Keratinocyte (primary cell): ENCODE data around the gene NHLH2. TPM values are rescaled to one million over a fixed set of nuclear protein-coding genes. Genes with fewer than 3 reads are reported as not detected.

Experiments used
- DNase-seq: peaks from one replicate; pipeline ENCODE4 v3.0.0-alpha.2; 2011; ENCODE audit warnings: low read depth, missing footprints, low spot score
- FAIRE-seq: peaks from 2 replicates; lab custom pipeline; 2011; peaks lifted over from hg19 to GRCh38; lab: Jason Lieb, UNC
- H2AFZ ChIP-seq: 2 replicates; pipeline ENCODE4 v1.6.0; 2012; ENCODE audit warnings: low read length, control low read depth, inconsistent platforms; ENCODE audit not compliant: control insufficient read depth
- H3K27ac ChIP-seq: 2 replicates; pipeline ENCODE4 v1.5.1; 2011; ENCODE audit warnings: low read length; ENCODE audit not compliant: control insufficient read depth, insufficient read depth
- H3K27me3 ChIP-seq: 3 replicates; pipeline ENCODE4 v1.6.0; 2011; ENCODE audit warnings: low read length; ENCODE audit not compliant: control insufficient read depth, insufficient read depth; ENCODE audit errors: extremely low read depth
- H3K36me3 ChIP-seq, 2 experiments: 2 replicates in 1 of 2; 3 replicates in 1 of 2; pipeline ENCODE4 v1.5.1; 2011; ENCODE audit warnings: low read length in 2 of 2, mild to moderate bottlenecking in 1 of 2; ENCODE audit not compliant: control insufficient read depth in 2 of 2, insufficient read depth in 2 of 2; ENCODE audit errors: extremely low read depth in 1 of 2
- H3K4me1 ChIP-seq: 3 replicates; pipeline ENCODE4 v1.5.1; 2011; ENCODE audit warnings: low read length; ENCODE audit not compliant: control insufficient read depth, insufficient read depth; ENCODE audit errors: extremely low read depth
- H3K4me2 ChIP-seq: 3 replicates; pipeline ENCODE4 v1.6.0; 2011; ENCODE audit warnings: low read depth, low read length; ENCODE audit not compliant: control insufficient read depth, insufficient read depth; ENCODE audit errors: extremely low read depth
- H3K4me3 ChIP-seq, 3 experiments: fragments of 200-600 bp in 1 of 3; sonication (generic) in 1 of 3; 2 replicates in 2 of 3; 3 replicates in 1 of 3; pipeline ENCODE4 v1.5.1; 2011 to 2016; ENCODE audit warnings: low read length in 3 of 3, mild to moderate bottlenecking in 3 of 3, control low read depth in 2 of 3, inconsistent platforms in 1 of 3, low read depth in 1 of 3, mixed read lengths in 1 of 3, mixed run types in 1 of 3, moderate library complexity in 1 of 3; ENCODE audit not compliant: control insufficient read depth in 2 of 3, insufficient read depth in 2 of 3; ENCODE audit errors: extremely low read depth in 1 of 3
- H3K79me2 ChIP-seq: 2 replicates; pipeline ENCODE4 v1.6.0; 2012; ENCODE audit warnings: low read length; ENCODE audit not compliant: control insufficient read depth, insufficient read depth
- H3K9ac ChIP-seq: 3 replicates; pipeline ENCODE4 v1.6.0; 2011; ENCODE audit warnings: low read length; ENCODE audit not compliant: control insufficient read depth, insufficient read depth; ENCODE audit errors: extremely low read depth
- H3K9me1 ChIP-seq: 3 replicates; pipeline ENCODE4 v1.6.0; 2011; ENCODE audit warnings: low read length; ENCODE audit not compliant: control insufficient read depth, insufficient read depth; ENCODE audit errors: extremely low read depth
- H3K9me3 ChIP-seq: 2 replicates; pipeline ENCODE4 v1.5.1; 2012; ENCODE audit warnings: low read depth, low read length; ENCODE audit not compliant: control insufficient read depth
- H4K20me1 ChIP-seq: 3 replicates; pipeline ENCODE4 v1.6.0; 2011; ENCODE audit warnings: low read length; ENCODE audit not compliant: control insufficient read depth, insufficient read depth; ENCODE audit errors: extremely low read depth
- CTCF ChIP-seq, 3 experiments: IDR thresholded peaks in 1 of 3; conservative IDR thresholded peaks in 1 of 3; optimal IDR thresholded peaks in 1 of 3; 2 replicates in 2 of 3; 3 replicates in 1 of 3; pipeline versions ENCODE3 to v1.5.1; 2011; ENCODE audit warnings: low read length in 3 of 3, mild to moderate bottlenecking in 3 of 3, moderate library complexity in 2 of 3, control low read depth in 1 of 3, inconsistent platforms in 1 of 3; ENCODE audit not compliant: insufficient read depth in 2 of 3; ENCODE audit errors: extremely low read depth in 1 of 3
- EZH2 ChIP-seq: IDR thresholded peaks from one replicate; pipeline ENCODE4 v1.6.1; 2012; ENCODE audit warnings: inconsistent platforms, mild to moderate bottlenecking, low read length, moderate library complexity
- dilution Hi-C: fragments of 300-500 bp; cut with MboI; formaldehyde crosslinking; loops from one replicate; pipeline ENCODE4 v1.7.0; 2020; ENCODE audit warnings: low sequenced_read_pairs; ENCODE audit not compliant: extremely low pct_ligation_motif_present
- polyA plus RNA-seq, 5 experiments: library from polyadenylated mRNA; depleted of rRNA in 3 of 5; stranded (reverse) in 3 of 5; stranded (forward) in 1 of 5; unstranded in 1 of 5; fragments of >200 nt; gene quantifications; 1 replicate in 1 of 5; 2 replicates in 3 of 5; 3 replicates in 1 of 5; pipeline versions ENCODE4 v1.2.1 to v1.2.3, GENCODE V29; 2011 to 2012; ENCODE audit warnings: missing spikeins in 2 of 5, low read depth in 1 of 5, low replicate concordance in 1 of 5

Gene NHLH2
- polyA plus RNA-seq, 1 donor (not counting 4 experiments of a cell fraction or from before 2014, with no cell fraction given) = 0.21 TPM

DNA sequence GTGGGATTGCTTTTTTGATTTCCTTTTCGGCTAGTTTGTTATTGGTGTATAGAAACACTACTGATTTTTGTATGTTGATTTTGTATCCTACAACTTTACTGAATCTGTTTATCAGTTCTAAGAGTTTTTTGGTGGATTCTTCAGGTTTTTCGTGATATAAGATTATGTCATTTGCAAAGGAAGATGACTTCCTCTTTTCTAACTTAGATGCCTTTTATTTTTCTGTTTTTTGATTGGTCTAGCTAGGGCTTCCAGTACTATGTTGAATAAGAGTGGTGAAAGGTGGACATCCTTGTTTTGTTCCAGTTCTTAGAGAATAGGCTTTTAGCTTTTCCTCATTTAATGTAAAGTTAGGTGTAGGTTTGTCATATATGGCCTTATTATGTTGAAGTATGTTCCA is 13.1 kb upstream of the NHLH2 start:
- Histone ChIP-seq H3K9ac (no peak overlapping the region), H3K4me1 (no peaks in the 10 kb centered on the region), H3K9me3 (no peaks in the 10 kb centered on the region), H3K9me1 (no peaks in the 10 kb centered on the region), H3K27me3 (no peaks in the 10 kb centered on the region), H3K27ac (no peak overlapping the region), H4K20me1 (no peaks in the 10 kb centered on the region), H3K4me3 (no peak overlapping the region), H3K79me2 (no peaks in the 10 kb centered on the region), H3K4me2 (no peak overlapping the region), H3K36me3 (no peaks in the 10 kb centered on the region), H2AFZ (no peak overlapping the region)
- FAIRE-seq (no peak), DNase-seq (no peak)
- dilution Hi-C loops = no loop called here
- TF ChIP-seq CTCF (optimal IDR thresholded peaks at IDR 0.05 in 1 of 3, IDR thresholded peaks at IDR 0.05 in 1 of 3, conservative IDR thresholded peaks at IDR 0.05 in 1 of 3; ENCODE audit: extremely low read depth in 1 of 3, insufficient read depth in 2 of 3, low read length in 3 of 3) (no peak), EZH2 (no peak)

DNA sequence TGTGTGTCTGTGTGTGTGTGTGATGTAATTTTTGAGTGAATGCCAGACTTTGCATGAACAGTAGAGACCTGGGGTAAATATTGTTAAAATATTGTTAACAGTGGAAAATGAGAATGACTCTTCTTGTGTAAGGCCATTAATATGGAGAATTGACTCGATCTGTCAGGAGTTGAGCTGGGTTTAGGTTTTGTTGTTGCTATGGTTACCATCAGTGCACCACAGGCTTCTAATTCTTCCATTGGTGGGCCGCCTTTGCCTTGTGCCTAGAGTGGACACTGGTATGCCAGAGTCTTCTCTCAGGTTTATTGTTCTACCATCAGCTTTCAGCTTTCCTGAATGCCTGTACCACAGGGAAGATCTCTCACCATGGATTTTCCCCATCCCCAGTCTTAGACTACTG is 10.0 kb upstream of the NHLH2 start:
- H3K9me1 ChIP-seq = no peaks in the 10 kb centered on the region
- dilution Hi-C loops = no loop called here

More for the DNA sequence above, 10.0 kb upstream of the NHLH2 start:
- TF ChIP-seq CTCF (optimal IDR thresholded peaks at IDR 0.05 in 1 of 3, IDR thresholded peaks at IDR 0.05 in 1 of 3, conservative IDR thresholded peaks at IDR 0.05 in 1 of 3; ENCODE audit: extremely low read depth in 1 of 3, insufficient read depth in 2 of 3, low read length in 3 of 3) = no peak
- no peak for TF ChIP-seq EZH2
- H3K4me3 ChIP-seq = no peak overlapping the region
- no peaks in the 10 kb centered on the region for H4K20me1 ChIP-seq
- FAIRE-seq (no peak), DNase-seq (no peak)
- no peak overlapping the region for H3K27ac ChIP-seq
- no peaks in the 10 kb centered on the region for H3K27me3 ChIP-seq
- no peaks in the 10 kb centered on the region for H3K9me3 ChIP-seq
- no peaks in the 10 kb centered on the region for H3K79me2 ChIP-seq
- no peak overlapping the region for H2AFZ ChIP-seq
- H3K4me2 ChIP-seq = no peak overlapping the region
- H3K9ac ChIP-seq = no peak overlapping the region
- H3K36me3 ChIP-seq = no peaks in the 10 kb centered on the region
- peaks cover 4% of the 10 kb centered on the region for H3K4me1 ChIP-seq
